HK-2 (cell line): ENCODE data around the gene ZACN.

ENCODE experiments used
- DNase-seq: peaks from one replicate; pipeline ENCODE4 v3.0.0-alpha.2; 2018; ENCODE audit not compliant: unreplicated experiment

ZACN gene

DNA sequence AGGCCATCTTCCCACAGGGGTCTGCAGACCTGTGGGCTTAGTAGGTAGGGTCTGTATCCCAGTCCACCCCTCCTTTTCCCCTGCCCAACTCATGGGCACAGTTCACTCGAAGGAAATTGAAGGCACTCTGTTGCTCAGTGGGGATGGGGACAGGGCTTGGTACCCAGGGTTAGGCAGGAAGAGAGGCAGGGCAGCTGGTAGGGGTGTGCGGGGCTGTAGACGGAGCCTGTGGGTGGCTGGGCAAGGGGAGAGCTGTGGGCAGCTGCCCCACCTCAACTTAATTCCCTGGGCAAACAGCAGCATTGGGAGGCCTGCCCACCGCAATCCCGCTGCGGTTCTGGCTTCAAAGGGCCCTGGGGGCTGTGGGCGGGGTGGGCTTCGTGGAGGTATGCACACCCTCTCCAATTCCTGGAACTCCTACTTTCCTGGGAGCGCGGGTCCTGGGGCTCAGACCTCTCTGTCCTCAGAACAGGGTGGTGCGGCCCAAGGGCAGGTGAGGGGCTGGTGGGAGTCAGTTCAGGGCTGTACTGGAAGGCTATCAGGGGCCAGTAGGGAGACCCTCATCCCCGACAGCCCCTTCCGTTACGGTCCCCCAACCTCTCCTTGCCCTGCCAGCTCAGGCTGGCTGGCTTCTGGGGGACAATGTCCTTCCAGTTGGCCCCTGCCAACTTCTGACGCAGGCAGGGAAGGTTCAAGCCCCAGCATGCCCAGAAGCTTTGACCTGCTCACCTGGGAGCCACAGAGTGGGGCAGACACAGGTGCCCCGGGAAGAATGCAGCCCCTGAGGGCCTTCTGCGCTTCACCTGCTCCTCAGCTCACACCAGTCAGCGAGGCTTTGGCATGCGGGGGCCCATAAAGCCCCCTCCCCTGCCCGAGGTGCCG, 53.0 kb downstream of the ZACN start:
- no peak for DNase-seq
